ENCODE results near the gene PRMT2.
A peak's percentile ranks its signal among the peaks of the same experiment; 100 is the strongest.

Gene PRMT2

DNA sequence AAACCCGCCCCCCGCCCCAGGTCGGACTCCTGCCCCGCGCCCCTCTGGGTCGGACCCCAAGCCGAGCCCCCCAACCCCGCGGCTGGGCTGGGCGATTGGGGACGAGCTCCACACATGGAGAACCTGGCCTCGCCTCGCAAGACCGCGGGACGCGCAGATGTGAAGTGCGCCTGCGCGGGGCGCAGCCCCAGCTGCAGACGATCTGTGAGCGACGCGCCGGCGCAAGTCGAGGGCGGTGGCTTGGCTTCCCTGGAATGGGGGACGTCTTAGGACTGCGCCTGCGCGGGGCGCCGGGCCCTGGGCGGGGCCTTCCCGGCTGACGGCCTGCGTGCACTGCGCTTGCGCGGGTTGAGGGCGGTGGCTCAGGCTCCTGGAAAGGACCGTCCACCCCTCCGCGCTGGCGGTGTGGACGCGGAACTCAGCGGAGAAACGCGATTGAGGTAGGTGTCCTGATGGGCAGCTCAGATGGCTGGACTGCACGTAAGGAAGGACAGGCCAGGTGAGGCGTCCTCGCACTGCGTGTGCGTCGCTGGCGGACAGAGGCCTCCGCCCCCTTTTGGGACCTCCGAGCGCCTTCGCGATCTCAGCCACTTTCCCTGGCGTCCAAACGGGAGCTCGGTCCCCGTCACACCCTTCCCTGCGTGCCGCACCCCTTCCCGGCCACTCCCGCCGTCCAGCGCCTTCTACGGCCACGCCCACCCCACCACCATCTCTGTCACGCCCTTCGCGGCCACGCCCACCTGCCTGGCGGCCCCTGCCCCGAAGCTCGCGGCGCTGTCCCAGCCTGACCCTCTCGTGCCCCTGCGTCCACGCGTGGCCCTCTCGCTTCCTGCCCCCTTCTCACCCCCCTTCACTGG, at the start of gene PRMT2:
TSS of gene PRMT2 (plus strand) at position 351 of the 857 bp plus-strand sequence. CDS start 1,278 bp downstream, outside the sequence.
- peak; percentile 91 for DNase-seq

GRCh38 chr21:46594276-46594675, 41.2 kb upstream of the PRMT2 start:
- peak; percentile 19 for DNase-seq

DNA sequence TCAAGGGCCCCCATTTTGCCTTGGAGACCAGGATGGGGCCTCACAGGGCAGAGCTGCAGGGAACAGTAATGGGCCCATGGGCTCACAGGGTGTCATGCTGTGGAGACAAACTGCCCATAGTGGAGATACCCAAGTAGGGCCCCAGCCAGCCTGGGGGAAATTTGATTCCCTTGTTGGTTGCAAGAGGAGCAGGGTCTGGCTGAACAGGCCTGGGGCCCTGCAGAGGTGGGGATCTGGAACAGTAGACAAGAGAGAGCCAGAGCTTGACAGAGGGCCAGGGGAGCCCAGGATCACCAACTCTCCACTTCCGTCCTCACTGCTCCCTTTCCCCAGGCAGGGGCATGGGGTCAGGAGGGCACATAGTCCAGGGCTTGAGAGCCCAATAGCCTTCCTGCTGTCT, 39.3 kb upstream of the PRMT2 start:
- DNase-seq: no peak

GRCh38 chr21:46597031-46597430, 38.4 kb upstream of the PRMT2 start:
- no peak for DNase-seq

DNA sequence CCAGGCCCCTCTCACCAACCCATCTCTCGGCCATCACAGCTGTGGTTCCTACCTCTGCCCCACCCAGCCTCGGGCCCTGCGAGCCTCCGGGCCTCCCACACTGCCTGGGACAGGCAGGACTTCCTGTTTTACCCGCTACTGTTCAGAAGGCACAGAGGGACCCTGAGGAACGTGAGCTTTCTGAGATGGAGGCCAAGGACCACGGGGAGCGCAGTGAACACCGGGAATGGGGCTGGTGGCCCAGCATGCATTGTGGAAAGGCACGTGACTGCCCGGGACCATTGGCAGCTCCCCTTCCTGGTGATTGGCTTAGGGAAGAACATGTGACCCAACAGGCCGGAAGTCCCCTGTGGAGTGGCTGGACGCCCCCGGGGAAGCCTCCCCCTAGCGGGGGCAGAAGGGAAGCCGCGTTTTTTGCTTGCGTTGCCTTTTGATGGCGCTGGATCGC, 37.6 kb upstream of the PRMT2 start:
- no peak for DNase-seq

DNA sequence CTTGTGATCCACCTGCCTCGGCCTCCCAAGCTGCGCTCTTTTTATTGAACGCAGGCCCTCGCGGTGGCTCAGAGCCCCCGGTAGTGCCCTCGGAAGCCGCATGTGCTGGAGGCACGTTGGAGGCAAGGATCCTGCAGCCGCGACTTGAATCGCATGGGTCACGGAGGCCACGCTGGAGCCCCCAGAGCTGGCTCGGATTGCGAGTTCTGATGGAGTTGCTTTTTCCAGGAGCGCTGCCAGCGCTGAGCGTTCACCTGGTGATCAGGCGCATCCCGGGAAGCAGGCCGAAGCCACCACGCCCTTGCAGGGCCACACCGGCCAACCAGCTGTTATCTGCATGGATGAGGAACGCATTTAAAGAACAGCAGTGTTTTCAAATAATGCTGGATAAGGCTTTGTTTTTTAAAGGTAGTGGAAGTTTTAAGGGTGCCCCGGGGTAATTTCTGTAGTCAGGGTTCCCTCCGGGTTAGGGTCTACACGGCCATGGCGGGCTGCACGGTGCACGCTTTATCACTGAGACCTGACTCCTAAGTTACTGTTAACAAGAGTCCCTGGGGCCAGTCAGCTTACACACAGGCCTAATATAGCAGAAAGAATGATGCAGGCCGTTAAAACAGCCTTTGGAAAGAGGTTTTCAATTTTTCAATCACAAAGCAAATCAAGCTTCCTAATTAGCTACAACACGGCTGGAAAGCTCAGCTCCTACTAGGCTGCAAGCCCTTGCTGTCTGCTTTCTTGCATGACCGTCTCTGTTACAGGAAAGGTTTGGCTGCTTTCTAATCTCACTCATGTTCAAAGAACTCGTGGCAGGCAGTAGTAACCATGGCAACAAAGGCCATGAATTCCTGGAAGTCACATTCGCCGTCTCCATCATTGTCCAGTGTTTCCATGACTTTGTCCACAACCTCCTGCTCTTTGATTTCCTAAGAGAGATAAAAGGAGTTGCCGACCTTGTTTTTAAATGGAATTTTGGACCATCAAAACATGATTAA, 36.6 kb upstream of the PRMT2 start:
- peak; percentile 13 for DNase-seq

- DNase-seq: no peak
Observed at GRCh38 chr21:46600305-46600704, 35.2 kb upstream of the PRMT2 start.

DNA sequence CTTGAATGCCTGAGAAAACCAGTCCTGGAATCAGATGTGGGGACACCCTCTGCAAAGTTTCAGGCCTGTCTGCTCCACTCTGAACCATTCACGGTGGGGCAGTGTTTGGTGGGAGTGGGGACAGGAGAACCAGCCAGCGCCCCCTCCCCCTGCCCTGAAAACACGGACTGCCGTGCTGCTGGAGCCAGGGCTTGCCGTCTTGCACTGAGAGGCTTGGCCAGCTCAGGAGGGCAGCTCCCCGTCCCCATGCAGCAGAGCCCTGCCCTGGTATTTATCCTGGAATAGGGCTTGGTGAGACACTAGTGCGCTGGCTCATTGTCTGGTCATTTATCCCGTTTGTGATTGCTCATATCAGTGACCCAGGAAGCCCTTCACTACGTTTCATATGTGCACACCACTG, 34.5 kb upstream of the PRMT2 start:
- no peak for DNase-seq

GRCh38 chr21:46603228-46603627, 32.2 kb upstream of the PRMT2 start:
- no peak for DNase-seq

- DNase-seq: no peak
Observed at GRCh38 chr21:46604329-46604974, 31.0 kb upstream of the PRMT2 start.

DNA sequence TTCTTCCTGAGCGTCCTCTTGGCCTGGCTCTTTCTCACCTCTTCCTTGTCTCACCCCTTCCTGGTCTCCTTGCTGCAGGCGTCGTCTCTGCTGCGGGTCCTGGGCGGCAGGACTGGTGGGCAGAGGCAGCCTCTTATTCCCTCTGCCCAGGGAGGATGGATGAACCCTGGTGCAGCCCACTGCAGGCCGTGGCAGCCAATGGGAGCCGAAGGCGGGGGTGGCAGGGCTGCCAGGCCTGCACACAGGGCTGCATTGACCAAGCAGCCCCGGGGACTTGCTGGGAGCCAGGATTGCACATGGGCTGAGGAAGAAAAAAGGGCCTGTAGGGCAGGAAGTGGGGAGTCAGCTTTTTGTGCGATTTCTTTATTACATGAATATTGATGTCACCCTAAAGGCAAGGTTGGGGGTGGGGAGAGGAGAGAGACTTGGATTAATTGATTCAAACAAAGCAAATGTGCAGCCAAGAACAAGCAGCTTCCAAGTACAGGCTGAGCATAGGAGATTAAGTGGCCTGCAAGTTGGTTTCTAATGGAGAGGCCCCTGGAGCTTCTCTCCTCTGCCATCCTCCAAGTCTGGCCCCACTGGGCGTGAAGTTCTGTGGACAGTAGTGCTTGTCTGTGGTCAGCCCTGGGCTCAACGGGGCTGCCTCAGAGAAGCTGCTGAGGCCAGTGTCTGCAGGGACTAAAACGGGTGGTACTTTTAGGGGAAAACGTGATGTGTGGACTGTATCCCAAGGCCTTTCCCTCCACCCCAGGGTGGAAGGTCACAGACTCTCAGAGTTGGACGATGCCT, 30.3 kb upstream of the PRMT2 start, which contains the start of gene S100B:
TSS of gene S100B (minus strand) at position 108 of the 792 bp plus-strand sequence. CDS start 2,667 bp downstream, outside the sequence.
- DNase-seq: no peak

- DNase-seq: no peak
Observed at GRCh38 chr21:46605767-46606426, 29.6 kb upstream of the PRMT2 start.

DNA sequence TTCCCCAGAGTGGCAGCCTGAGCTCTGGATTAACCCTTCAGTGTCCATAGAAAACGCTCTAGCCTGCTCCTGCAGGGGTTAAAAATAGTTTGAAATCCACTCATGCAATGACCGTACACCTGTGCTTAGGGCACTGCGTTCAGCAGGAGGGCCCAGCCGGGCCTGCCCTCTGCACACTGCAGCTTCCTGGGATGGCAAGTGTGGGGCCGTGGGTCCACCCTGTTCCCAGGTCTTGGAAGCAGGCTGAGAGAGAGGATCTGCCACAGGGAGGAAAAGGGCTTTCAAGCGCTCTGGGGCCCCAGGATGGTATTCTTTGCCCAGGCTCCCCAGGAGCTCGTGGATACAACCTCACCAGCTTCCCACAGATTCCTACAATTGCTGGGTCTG, 29.1 kb upstream of the PRMT2 start:
- no peak for DNase-seq

GRCh38 chr21:46607636-46608035, 27.8 kb upstream of the PRMT2 start:
- no peak for DNase-seq

DNA sequence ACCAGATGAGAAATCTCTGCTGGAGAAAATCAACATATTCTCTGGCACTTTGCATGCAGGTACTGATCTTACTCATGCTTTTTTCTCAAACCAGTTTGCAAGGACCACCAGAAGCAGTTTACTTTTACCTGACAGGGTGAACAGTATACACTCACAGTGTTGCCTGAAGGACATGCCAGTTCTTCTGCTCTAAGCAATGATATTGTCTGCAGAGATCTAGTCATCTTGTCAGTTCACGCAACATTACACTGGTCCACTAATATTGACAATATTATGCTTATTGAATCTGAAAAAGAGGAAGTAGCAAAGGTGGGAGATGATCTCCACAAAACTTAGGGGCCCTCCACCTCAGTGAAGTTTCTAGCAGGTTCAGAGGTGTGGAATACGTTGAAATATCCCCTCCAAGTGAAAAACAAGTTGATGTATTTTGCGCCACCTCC, 26.8 kb upstream of the PRMT2 start:
- no peak for DNase-seq

DNA sequence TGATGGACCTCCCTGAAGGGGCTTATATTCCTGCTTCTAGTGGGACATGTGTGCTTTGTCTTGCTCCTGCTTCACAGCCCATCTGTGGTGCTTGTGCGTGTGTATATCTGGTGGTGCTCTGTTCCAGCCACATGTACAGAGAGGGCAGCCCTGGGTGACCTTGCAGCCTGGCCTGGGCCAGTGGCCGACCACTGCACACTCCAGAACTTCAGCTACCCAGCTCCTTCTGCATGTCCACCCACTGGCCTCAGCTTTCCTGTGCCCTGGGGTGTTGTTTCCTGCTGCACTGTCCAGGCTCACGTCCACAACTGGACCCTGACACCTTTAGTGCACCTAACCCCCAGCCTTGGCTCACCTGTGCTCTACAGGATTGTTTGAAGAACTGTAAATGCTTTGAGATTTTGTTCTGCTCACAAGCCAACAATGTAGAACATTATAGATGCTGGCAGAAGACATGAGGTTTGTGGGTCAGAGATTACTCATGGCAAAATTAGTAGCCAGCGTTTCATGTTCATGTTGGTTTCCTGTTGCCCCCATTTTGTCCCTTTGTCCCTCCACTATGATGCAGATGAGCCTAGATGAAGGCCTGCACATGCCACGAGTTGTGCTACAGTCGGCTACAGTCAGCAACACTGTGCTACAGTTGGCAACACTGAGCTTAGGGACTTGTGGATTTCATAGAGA, 25.3 kb upstream of the PRMT2 start:
- DNase-seq: no peak

DNA sequence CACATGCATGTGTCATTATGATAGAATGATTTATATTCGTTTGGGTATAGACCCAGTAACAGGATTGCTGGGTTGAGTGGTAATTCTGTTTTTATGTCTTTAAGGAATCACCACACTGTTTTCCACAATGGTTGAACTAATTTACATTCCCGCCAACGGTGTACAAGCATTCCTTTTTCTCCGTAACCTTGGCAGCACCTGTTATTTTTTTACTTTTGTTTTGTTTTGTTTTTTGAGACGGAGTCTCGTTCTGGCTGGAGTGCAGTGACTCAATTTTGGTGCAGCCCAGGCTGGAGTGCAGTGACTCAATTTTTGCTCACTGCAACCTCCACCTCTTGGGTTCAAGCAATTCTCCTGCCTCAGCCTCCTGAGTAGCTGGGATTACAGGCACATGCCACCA, 22.1 kb upstream of the PRMT2 start:
- no peak for DNase-seq

- no peak for DNase-seq
Observed at GRCh38 chr21:46616050-46616449, 19.4 kb upstream of the PRMT2 start.

DNA sequence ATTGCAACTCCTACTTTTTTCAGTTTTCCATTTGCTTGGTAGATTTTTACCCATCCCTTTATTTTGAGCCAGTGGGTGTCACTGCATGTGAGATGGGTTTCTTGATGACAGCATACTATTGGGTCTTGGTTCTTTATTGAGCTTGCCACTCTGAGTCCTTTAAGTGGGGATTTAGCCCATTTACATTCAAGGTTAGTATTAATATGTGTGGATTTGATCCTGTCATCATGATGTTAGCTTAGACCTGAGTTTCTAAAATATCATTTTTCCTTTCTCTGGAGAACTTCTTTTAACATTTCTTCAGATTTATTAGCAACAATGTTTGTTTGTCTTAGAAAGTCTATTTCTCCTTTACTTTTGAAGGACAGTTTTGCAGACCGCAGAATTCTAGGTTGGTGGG, 18.8 kb upstream of the PRMT2 start:
- no peak for DNase-seq

- DNase-seq: peak; percentile 9
Observed at GRCh38 chr21:46617267-46618051, 18.0 kb upstream of the PRMT2 start.

Data from NCI-H226 (cell line).